HCT116 (cell line): Measurements from ENCODE around the gene APLP1.

Experiments
- CBX3 ChIP-seq: IDR thresholded peaks from 2 replicates; pipeline ENCODE4 v1.6.1; 2012; ENCODE audit warnings: low read depth
- CTCF ChIP-seq, 3 experiments: fragments of 200-600 bp in 1 of 3; sonication (generic) in 1 of 3; IDR thresholded peaks in 2 of 3; conservative IDR thresholded peaks in 1 of 3; 2 replicates each; pipeline ENCODE4 v1.5.1; 2012 to 2017; ENCODE audit warnings: low read depth in 2 of 3, low read length in 2 of 3, antibody characterized with exemption in 1 of 3, borderline replicate concordance in 1 of 3, control low read depth in 1 of 3, mild to moderate bottlenecking in 1 of 3, mixed read lengths in 1 of 3, mixed run types in 1 of 3, moderate library complexity in 1 of 3; ENCODE audit not compliant: insufficient read depth in 1 of 3
- ELF1 ChIP-seq: IDR thresholded peaks from 2 replicates; pipeline ENCODE4 v1.6.1; 2012; ENCODE audit warnings: low read depth, borderline replicate concordance
- EZH2 ChIP-seq: fragments of 200-600 bp; sonication (generic); IDR thresholded peaks from 2 replicates; pipeline ENCODE4 v1.6.1; 2017; ENCODE audit warnings: antibody characterized with exemption, mixed run types
- EZH2phosphoT487 ChIP-seq: fragments of 200-600 bp; IDR thresholded peaks from 2 replicates; pipeline ENCODE4 v1.6.1; 2018; ENCODE audit warnings: antibody characterized with exemption, borderline replicate concordance
- JUND ChIP-seq: IDR thresholded peaks from 2 replicates; pipeline ENCODE4 v1.6.1; 2012
- MAX ChIP-seq: IDR thresholded peaks from 2 replicates; pipeline ENCODE4 v1.6.1; 2012
- POLR2A ChIP-seq: IDR thresholded peaks from 2 replicates; pipeline ENCODE4 v1.7.0; 2011; ENCODE audit warnings: borderline replicate concordance; ENCODE audit not compliant: insufficient read depth, insufficient read length; ENCODE audit errors: extremely low read depth
- POLR2AphosphoS5 ChIP-seq: IDR thresholded peaks from 2 replicates; pipeline ENCODE4 v1.6.1; 2011; ENCODE audit warnings: mild to moderate bottlenecking, low read depth, low read length, moderate library complexity
- REST ChIP-seq: IDR thresholded peaks from 2 replicates; pipeline ENCODE4 v1.6.1; 2012; ENCODE audit warnings: low read depth
- SP1 ChIP-seq: IDR thresholded peaks from 2 replicates; pipeline ENCODE4 v1.6.1; 2012; ENCODE audit warnings: low read depth
- SRF ChIP-seq: IDR thresholded peaks from 2 replicates; pipeline ENCODE4 v1.6.1; 2012; ENCODE audit warnings: low read depth
- YY1 ChIP-seq: IDR thresholded peaks from 2 replicates; pipeline ENCODE4 v1.6.1; 2011; ENCODE audit warnings: low read length, low read depth, moderate library complexity, mild to moderate bottlenecking; ENCODE audit not compliant: insufficient replicate concordance; ENCODE audit errors: extremely low read depth

- TF ChIP-seq EZH2phosphoT487 (no peak), CTCF (IDR thresholded peaks at IDR 0.05 in 2 of 3, conservative IDR thresholded peaks at IDR 0.05 in 1 of 3; ENCODE audit: borderline replicate concordance in 1 of 3, insufficient read depth in 1 of 3, low read depth in 2 of 3, low read length in 2 of 3) (no peak), YY1 (no peak), POLR2AphosphoS5 (no peak), REST (no peak), CBX3 (no peak), POLR2A (no peak), EZH2 (no peak), MAX (no peak), JUND (no peak), ELF1 (no peak), SP1 (no peak), SRF (no peak)
Observed at GRCh38 chr19:35925501-35925900, 57.1 kb downstream of the APLP1 start.
